Measurements from ENCODE around the gene PRAME.
A peak's percentile ranks its signal among the peaks of the same experiment; 100 is the strongest.

Gene PRAME

DNA sequence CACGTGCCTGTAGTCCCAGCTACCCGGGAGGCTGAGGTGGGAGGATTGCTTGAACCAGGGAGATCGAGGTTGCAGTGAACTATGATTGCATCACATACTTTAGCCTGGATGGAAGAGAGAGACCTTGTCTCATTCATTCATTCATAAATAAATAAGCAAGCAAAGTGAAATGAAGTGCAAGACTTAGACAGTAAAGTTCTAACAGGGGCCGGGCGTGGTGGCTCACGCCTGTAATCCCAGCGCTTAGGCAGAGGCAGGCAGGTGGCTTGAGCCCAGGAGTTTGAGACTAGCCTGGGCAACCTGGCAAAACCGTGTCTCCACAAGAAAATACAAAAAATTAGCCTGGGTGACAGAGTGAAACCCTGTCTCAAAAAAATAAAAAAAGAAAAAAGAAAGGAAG is 37.4 kb downstream of the PRAME start:
- Histone ChIP-seq H3F3A (ENCODE audit: low read depth) (no peaks in the 10 kb centered on the region), H3K4me2 (ENCODE audit: low read depth, low read length, poor library complexity, severe bottlenecking) (no peak overlapping the region), H3K9me3 (ENCODE audit: insufficient read depth, low read depth, low read length) (no peaks in the 10 kb centered on the region), H4K20me1 (ENCODE audit: insufficient read depth, low read length, poor library complexity, severe bottlenecking) (no peaks in the 10 kb centered on the region), H3K79me2 (ENCODE audit: insufficient read depth, low read length) (no peaks in the 10 kb centered on the region), H3K4me3 (ENCODE audit: low read length, poor library complexity, severe bottlenecking) (no peak overlapping the region), H3K36me3 (ENCODE audit: insufficient read depth, low read length) (no peaks in the 10 kb centered on the region), H3K27me3 (ENCODE audit: insufficient read depth, low read length, poor library complexity, severe bottlenecking) (peaks cover 3% of the 10 kb centered on the region), H3K4me1 (ENCODE audit: insufficient read depth, low read length, poor library complexity, severe bottlenecking) (peaks cover 4% of the 10 kb centered on the region), H3K9ac (ENCODE audit: low read depth, low read length, poor library complexity, severe bottlenecking) (no peak overlapping the region), H3K9me2 (replicated peaks; ENCODE audit: low read depth, low read length) (no peaks in the 10 kb centered on the region), H2AFZ (ENCODE audit: low read length) (no peak overlapping the region)
- TF ChIP-seq CTCF (conservative IDR thresholded peaks at IDR 0.05; ENCODE audit: low read length) (no peak), EZH2phosphoT487 (IDR thresholded peaks at IDR 0.05; ENCODE audit: borderline replicate concordance) (no peak)

DNA sequence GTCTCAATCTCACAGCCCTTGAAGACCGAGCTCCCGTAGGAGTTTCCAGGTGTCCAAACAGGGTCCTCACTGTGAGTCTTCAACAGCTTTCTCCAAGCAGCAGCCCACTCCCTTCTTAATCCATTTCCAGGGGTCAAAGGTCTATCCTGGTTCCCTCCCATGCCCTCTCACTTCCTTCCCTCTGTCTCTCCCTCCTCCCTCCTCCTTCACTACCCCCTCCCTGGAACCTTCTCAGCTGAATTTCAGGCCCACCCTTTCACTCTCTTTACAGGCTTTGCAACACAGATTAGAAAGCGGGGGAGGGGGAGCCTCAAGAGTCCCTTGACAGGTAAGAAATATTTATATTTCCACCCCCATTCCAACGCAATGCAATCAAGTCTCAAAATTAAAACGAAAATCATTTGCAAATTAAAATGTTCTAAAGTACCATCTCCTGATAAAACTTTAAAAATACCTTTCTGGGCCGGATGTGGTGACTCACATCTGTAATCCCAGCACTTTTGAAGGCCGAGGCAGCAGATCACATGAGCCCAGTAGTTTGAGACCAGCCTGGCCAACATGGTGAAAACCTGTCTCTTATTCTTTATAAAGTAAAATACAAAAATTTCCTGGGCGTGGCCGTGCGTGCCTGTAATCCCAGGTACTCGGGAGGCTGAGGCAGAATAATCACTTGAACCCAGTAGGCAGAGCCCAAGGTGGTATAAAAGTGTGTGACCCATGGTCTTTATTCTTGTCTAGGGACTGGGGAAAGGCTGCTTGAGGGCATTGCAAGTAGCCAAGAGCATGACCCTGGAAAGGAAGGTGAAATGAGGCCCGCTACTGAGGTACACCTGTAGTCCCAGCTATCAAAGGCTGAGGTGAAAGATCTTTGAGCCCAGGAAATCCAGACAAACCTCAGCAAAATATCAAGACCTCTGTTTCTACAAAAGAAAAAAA is 38.1 kb downstream of the PRAME start:
- Histone ChIP-seq H3K9me3 (ENCODE audit: insufficient read depth, low read depth, low read length) (no peaks in the 10 kb centered on the region), H3K27me3 (ENCODE audit: insufficient read depth, low read length, poor library complexity, severe bottlenecking) (peaks cover 4% of the 10 kb centered on the region), H3K4me2 (ENCODE audit: low read depth, low read length, poor library complexity, severe bottlenecking) (peak overlapping the region; percentile 13), H2AFZ (ENCODE audit: low read length) (peak overlapping the region; percentile 35; the same call in 1 of the 2 replicates), H4K20me1 (ENCODE audit: insufficient read depth, low read length, poor library complexity, severe bottlenecking) (no peaks in the 10 kb centered on the region), H3K36me3 (ENCODE audit: insufficient read depth, low read length) (no peaks in the 10 kb centered on the region), H3K9ac (ENCODE audit: low read depth, low read length, poor library complexity, severe bottlenecking) (no peak overlapping the region), H3K79me2 (ENCODE audit: insufficient read depth, low read length) (no peaks in the 10 kb centered on the region), H3F3A (ENCODE audit: low read depth) (no peaks in the 10 kb centered on the region), H3K9me2 (replicated peaks; ENCODE audit: low read depth, low read length) (no peaks in the 10 kb centered on the region), H3K4me3 (ENCODE audit: low read length, poor library complexity, severe bottlenecking) (no peak overlapping the region), H3K4me1 (ENCODE audit: insufficient read depth, low read length, poor library complexity, severe bottlenecking) (peaks cover 4% of the 10 kb centered on the region)
- TF ChIP-seq CTCF (conservative IDR thresholded peaks at IDR 0.05; ENCODE audit: low read length) (no peak), EZH2phosphoT487 (IDR thresholded peaks at IDR 0.05; ENCODE audit: borderline replicate concordance) (no peak)

- H3K79me2 ChIP-seq (ENCODE audit: insufficient read depth, low read length) = no peaks in the 10 kb centered on the region
- H3K4me1 ChIP-seq (ENCODE audit: insufficient read depth, low read length, poor library complexity, severe bottlenecking) = peaks cover 4% of the 10 kb centered on the region
- no peak within 1 kb of the TSS for H3K4me3 ChIP-seq (ENCODE audit: low read length, poor library complexity, severe bottlenecking)
- peak within 1 kb of the TSS; percentile 13 for H3K4me2 ChIP-seq (ENCODE audit: low read depth, low read length, poor library complexity, severe bottlenecking)
- peaks cover 4% of the 10 kb centered on the region for H3K27me3 ChIP-seq (ENCODE audit: insufficient read depth, low read length, poor library complexity, severe bottlenecking)
- H4K20me1 ChIP-seq (ENCODE audit: insufficient read depth, low read length, poor library complexity, severe bottlenecking) = no peaks in the 10 kb centered on the region
- TF ChIP-seq CTCF (conservative IDR thresholded peaks at IDR 0.05; ENCODE audit: low read length) (no peak), EZH2phosphoT487 (IDR thresholded peaks at IDR 0.05; ENCODE audit: borderline replicate concordance) (no peak)
- no peak within 1 kb of the TSS for H3K9ac ChIP-seq (ENCODE audit: low read depth, low read length, poor library complexity, severe bottlenecking)
- no peaks in the 10 kb centered on the region for H3F3A ChIP-seq (ENCODE audit: low read depth)
- H3K9me3 ChIP-seq (ENCODE audit: insufficient read depth, low read depth, low read length) = no peaks in the 10 kb centered on the region
- H3K36me3 ChIP-seq (ENCODE audit: insufficient read depth, low read length) = no peaks in the 10 kb centered on the region
- H3K9me2 ChIP-seq (replicated peaks; ENCODE audit: low read depth, low read length) = no peaks in the 10 kb centered on the region
- peak within 1 kb of the TSS; percentile 35; the same call in 1 of the 2 replicates for H2AFZ ChIP-seq (ENCODE audit: low read length)
Measured at GRCh38 chr22:22520020-22520656, 38.9 kb downstream of the PRAME start, which contains the start of gene ZNF280A. Gene ZNF280A, minus strand, starts transcription at chr22:22520270. Its CDS starts 4,640 bp downstream, at chr22:22515630.
